ENCODE results near the gene CDC26. TPM values are rescaled to one million over a fixed set of nuclear protein-coding genes. Genes with fewer than 3 reads are reported as not detected.

Gene CDC26
- total RNA-seq, 1 experiment from 2014 or later, result 22.0 TPM

GRCh38 chr9:113311961-113312360 lies 36.6 kb upstream of the CDC26 start:
- intact Hi-C loops (cut with micrococcal nuclease), result no loop called here
- H3K36me3 ChIP-seq (ENCODE audit: control insufficient read depth in 1 of 2, insufficient read depth in 2 of 2, low read length in 2 of 2), result no peaks in the 10 kb centered on the region
- H3K9me3 ChIP-seq (ENCODE audit: control insufficient read depth in 1 of 2, insufficient read depth in 1 of 2, low read depth in 1 of 2, low read length in 2 of 2), result no peaks in the 10 kb centered on the region
- H3K27ac ChIP-seq (ENCODE audit: low read depth, low read length), result no peak overlapping the region
- BruUV-seq (replicated peaks), result no TSS peak
- no peak overlapping the region for H3K4me3 ChIP-seq (replicated peaks in 1 of 2; ENCODE audit: low read depth in 1 of 2, low read length in 2 of 2)
- ChIA-PET CTCF (no interaction called here), POLR2A (no interaction called here), RAD21 (ENCODE audit: low non-redundant PET in 1 of 2, low total read pairs in 2 of 2, uncharacterized antibody in 2 of 2, unreplicated experiment in 2 of 2) (no interaction called here)
- no peak for TF ChIP-seq POLR2A (IDR thresholded peaks at IDR 0.05; ENCODE audit: borderline replicate concordance, extremely low read depth, insufficient read depth, insufficient read length)
- TF ChIP-seq ELF1 (IDR thresholded peaks at IDR 0.05; ENCODE audit: borderline replicate concordance, low read depth), result no peak
- TF ChIP-seq ZNF274 (IDR thresholded peaks at IDR 0.05; ENCODE audit: low read depth, low read length), result no peak
- TF ChIP-seq SRF (IDR thresholded peaks at IDR 0.05; ENCODE audit: low read depth), result no peak
- TF ChIP-seq FOSL1 (IDR thresholded peaks at IDR 0.05; ENCODE audit: low read depth), result no peak
- TF ChIP-seq ZFX (IDR thresholded peaks at IDR 0.05), result no peak
- no peak for TF ChIP-seq MAX (IDR thresholded peaks at IDR 0.05)
- no peak for TF ChIP-seq JUND (IDR thresholded peaks at IDR 0.05)
- no peak for TF ChIP-seq SIN3A (IDR thresholded peaks at IDR 0.05; ENCODE audit: low read depth)
- TF ChIP-seq RAD21 (IDR thresholded peaks at IDR 0.05; ENCODE audit: low read depth), result no peak
- TF ChIP-seq EZH2phosphoT487 (IDR thresholded peaks at IDR 0.05; ENCODE audit: borderline replicate concordance), result no peak
- no peak for TF ChIP-seq YY1 (IDR thresholded peaks at IDR 0.05; ENCODE audit: extremely low read depth, insufficient replicate concordance, low read depth, low read length)
- TF ChIP-seq, protein P1, sequence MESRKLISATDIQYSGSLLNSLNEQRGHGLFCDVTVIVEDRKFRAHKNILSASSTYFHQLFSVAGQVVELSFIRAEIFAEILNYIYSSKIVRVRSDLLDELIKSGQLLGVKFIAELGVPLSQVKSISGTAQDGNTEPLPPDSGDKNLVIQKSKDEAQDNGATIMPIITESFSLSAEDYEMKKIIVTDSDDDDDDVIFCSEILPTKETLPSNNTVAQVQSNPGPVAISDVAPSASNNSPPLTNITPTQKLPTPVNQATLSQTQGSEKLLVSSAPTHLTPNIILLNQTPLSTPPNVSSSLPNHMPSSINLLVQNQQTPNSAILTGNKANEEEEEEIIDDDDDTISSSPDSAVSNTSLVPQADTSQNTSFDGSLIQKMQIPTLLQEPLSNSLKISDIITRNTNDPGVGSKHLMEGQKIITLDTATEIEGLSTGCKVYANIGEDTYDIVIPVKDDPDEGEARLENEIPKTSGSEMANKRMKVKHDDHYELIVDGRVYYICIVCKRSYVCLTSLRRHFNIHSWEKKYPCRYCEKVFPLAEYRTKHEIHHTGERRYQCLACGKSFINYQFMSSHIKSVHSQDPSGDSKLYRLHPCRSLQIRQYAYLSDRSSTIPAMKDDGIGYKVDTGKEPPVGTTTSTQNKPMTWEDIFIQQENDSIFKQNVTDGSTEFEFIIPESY (IDR thresholded peaks at IDR 0.05; ENCODE audit: extremely low read depth, insufficient replicate concordance, low read length), result no peak
- TF ChIP-seq EZH2 (IDR thresholded peaks at IDR 0.05), result no peak
- TF ChIP-seq, protein P2, sequence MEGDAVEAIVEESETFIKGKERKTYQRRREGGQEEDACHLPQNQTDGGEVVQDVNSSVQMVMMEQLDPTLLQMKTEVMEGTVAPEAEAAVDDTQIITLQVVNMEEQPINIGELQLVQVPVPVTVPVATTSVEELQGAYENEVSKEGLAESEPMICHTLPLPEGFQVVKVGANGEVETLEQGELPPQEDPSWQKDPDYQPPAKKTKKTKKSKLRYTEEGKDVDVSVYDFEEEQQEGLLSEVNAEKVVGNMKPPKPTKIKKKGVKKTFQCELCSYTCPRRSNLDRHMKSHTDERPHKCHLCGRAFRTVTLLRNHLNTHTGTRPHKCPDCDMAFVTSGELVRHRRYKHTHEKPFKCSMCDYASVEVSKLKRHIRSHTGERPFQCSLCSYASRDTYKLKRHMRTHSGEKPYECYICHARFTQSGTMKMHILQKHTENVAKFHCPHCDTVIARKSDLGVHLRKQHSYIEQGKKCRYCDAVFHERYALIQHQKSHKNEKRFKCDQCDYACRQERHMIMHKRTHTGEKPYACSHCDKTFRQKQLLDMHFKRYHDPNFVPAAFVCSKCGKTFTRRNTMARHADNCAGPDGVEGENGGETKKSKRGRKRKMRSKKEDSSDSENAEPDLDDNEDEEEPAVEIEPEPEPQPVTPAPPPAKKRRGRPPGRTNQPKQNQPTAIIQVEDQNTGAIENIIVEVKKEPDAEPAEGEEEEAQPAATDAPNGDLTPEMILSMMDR (IDR thresholded peaks at IDR 0.05 in 2 of 3, conservative IDR thresholded peaks at IDR 0.05 in 1 of 3; ENCODE audit: borderline replicate concordance in 1 of 3, insufficient read depth in 1 of 3, low read depth in 2 of 3, low read length in 2 of 3), result no peak
- DNase-seq (ENCODE audit: low read depth, low spot score) (no peak), ATAC-seq (no peak)
- H3K27me3 ChIP-seq (ENCODE audit: insufficient read depth, low read length), result no peaks in the 10 kb centered on the region
- no peak overlapping the region for H3K4me2 ChIP-seq (ENCODE audit: low read length)
- H2AFZ ChIP-seq (ENCODE audit: low read depth, low read length, poor library complexity, severe bottlenecking), result no peak overlapping the region
- no peaks in the 10 kb centered on the region for H3K4me1 ChIP-seq (ENCODE audit: control insufficient read depth in 1 of 2, insufficient read depth in 2 of 2, low read length in 2 of 2)
- H3K9ac ChIP-seq (ENCODE audit: low read length), result no peak overlapping the region
- H3K79me2 ChIP-seq (ENCODE audit: insufficient read depth, low read length), result no peaks in the 10 kb centered on the region
- H3K9me2 ChIP-seq (ENCODE audit: insufficient read depth), result no peaks in the 10 kb centered on the region
- H4K20me1 ChIP-seq (ENCODE audit: insufficient read depth), result no peaks in the 10 kb centered on the region
